H9 (cell line): ENCODE measurements around the gene PRAC2. TPM values are rescaled to one million over a fixed set of nuclear protein-coding genes. Genes with fewer than 3 reads are reported as not detected.

Source experiments
- DNase-seq: peaks from one replicate; pipeline ENCODE4 v3.0.0-alpha.2; 2017
- H2AFZ ChIP-seq: one replicate; pipeline ENCODE4 v1.6.1; 2013; ENCODE audit warnings: mild to moderate bottlenecking, low read length, control low read depth, moderate library complexity
- H2AK5ac ChIP-seq: 2 replicates; pipeline ENCODE4 v1.6.1; 2013; ENCODE audit warnings: low read length, control low read depth, mixed read lengths; ENCODE audit not compliant: insufficient read length
- H2BK120ac ChIP-seq: one replicate; pipeline ENCODE4 v1.6.1; 2013; ENCODE audit warnings: low read depth, mild to moderate bottlenecking, low read length, control low read depth, inconsistent platforms; ENCODE audit not compliant: poor library complexity, severe bottlenecking
- H2BK12ac ChIP-seq: 2 replicates; pipeline ENCODE4 v1.6.1; 2013; ENCODE audit warnings: low read length, control low read depth, mixed read lengths, low read depth; ENCODE audit not compliant: insufficient read length
- H2BK15ac ChIP-seq: 2 replicates; pipeline ENCODE4 v1.6.1; 2013; ENCODE audit warnings: low read depth, low read length, control low read depth
- H2BK20ac ChIP-seq: one replicate; pipeline ENCODE4 v1.6.1; 2013; ENCODE audit warnings: low read depth, mild to moderate bottlenecking, low read length, control low read depth, inconsistent platforms; ENCODE audit not compliant: poor library complexity, severe bottlenecking
- H2BK5ac ChIP-seq: 2 replicates; pipeline ENCODE4 v1.6.1; 2013; ENCODE audit warnings: low read length, control low read depth, mixed read lengths; ENCODE audit not compliant: insufficient read length
- H3K14ac ChIP-seq: 2 replicates; pipeline ENCODE4 v1.6.1; 2013; ENCODE audit warnings: low read length, control low read depth; ENCODE audit not compliant: insufficient read depth
- H3K18ac ChIP-seq: 2 replicates; pipeline ENCODE4 v1.6.1; 2013; ENCODE audit warnings: low read depth, mild to moderate bottlenecking, mixed read lengths, low read length, control low read depth; ENCODE audit not compliant: insufficient read length
- H3K23ac ChIP-seq: 2 replicates; pipeline ENCODE4 v1.6.1; 2013; ENCODE audit warnings: low read length, control low read depth, mixed read lengths, low read depth; ENCODE audit not compliant: insufficient read length
- H3K23me2 ChIP-seq: 2 replicates; pipeline ENCODE4 v1.6.1; 2013; ENCODE audit warnings: low read depth, mild to moderate bottlenecking, mixed read lengths, low read length, control low read depth; ENCODE audit not compliant: insufficient read length, poor library complexity, severe bottlenecking
- H3K27ac ChIP-seq: 2 replicates; pipeline ENCODE4 v1.5.1; 2013; ENCODE audit warnings: low read length, control low read depth, mixed read lengths, low read depth; ENCODE audit not compliant: insufficient read length
- H3K27me3 ChIP-seq: 2 replicates; pipeline ENCODE4 v1.6.1; 2013; ENCODE audit warnings: low read length, control low read depth, inconsistent platforms; ENCODE audit not compliant: insufficient read depth
- H3K4ac ChIP-seq: 2 replicates; pipeline ENCODE4 v1.6.1; 2013; ENCODE audit warnings: low read depth, mild to moderate bottlenecking, control low read depth, inconsistent platforms, low read length, moderate library complexity
- H3K4me1 ChIP-seq: 2 replicates; pipeline ENCODE4 v1.6.1; 2013; ENCODE audit warnings: low read length, control low read depth, inconsistent platforms; ENCODE audit not compliant: insufficient read depth
- H3K4me2 ChIP-seq: 2 replicates; pipeline ENCODE4 v1.6.1; 2013; ENCODE audit warnings: low read length, control low read depth, mixed read lengths; ENCODE audit not compliant: insufficient read length, insufficient read depth
- H3K56ac ChIP-seq: 2 replicates; pipeline ENCODE4 v1.6.1; 2013; ENCODE audit warnings: low read depth, mild to moderate bottlenecking, mixed read lengths, low read length, control low read depth; ENCODE audit not compliant: insufficient read length
- H3K79me1 ChIP-seq: 2 replicates; pipeline ENCODE4 v1.6.1; 2013; ENCODE audit warnings: low read depth, mild to moderate bottlenecking, moderate library complexity, low read length, control low read depth, inconsistent platforms; ENCODE audit not compliant: insufficient read depth, poor library complexity, severe bottlenecking
- H3K79me2 ChIP-seq: 2 replicates; pipeline ENCODE4 v1.6.1; 2013; ENCODE audit warnings: low read length, control low read depth, inconsistent platforms; ENCODE audit not compliant: insufficient read depth
- H3K9ac ChIP-seq: 2 replicates; pipeline ENCODE4 v1.6.1; 2013; ENCODE audit warnings: low read length, control low read depth, mixed read lengths; ENCODE audit not compliant: insufficient read length; ENCODE audit errors: extremely low read depth
- H3K9me3 ChIP-seq: one replicate; pipeline ENCODE4 v1.6.1; 2013; ENCODE audit warnings: low read depth, low read length, inconsistent platforms; ENCODE audit not compliant: control insufficient read depth
- H3T11ph ChIP-seq: one replicate; pipeline ENCODE4 v1.6.1; 2013; ENCODE audit warnings: mild to moderate bottlenecking, low read length, control low read depth, inconsistent platforms
- H4K20me1 ChIP-seq: one replicate; pipeline ENCODE4 v1.6.1; 2013; ENCODE audit not compliant: control insufficient read depth, insufficient read length, insufficient read depth
- H4K5ac ChIP-seq: 2 replicates; pipeline ENCODE4 v1.6.1; 2013; ENCODE audit warnings: low read depth, mild to moderate bottlenecking, mixed read lengths, low read length, control low read depth; ENCODE audit not compliant: insufficient read length
- H4K8ac ChIP-seq: replicated peaks from 2 replicates; pipeline ENCODE4 v1.6.1; 2013; ENCODE audit warnings: low read length, control low read depth, mixed read lengths, low read depth; ENCODE audit not compliant: insufficient read length
- H4K91ac ChIP-seq: 2 replicates; pipeline ENCODE4 v1.6.1; 2013; ENCODE audit warnings: low read depth, mild to moderate bottlenecking, moderate library complexity, mixed read lengths, low read length, control low read depth; ENCODE audit not compliant: insufficient read length
- H3K27ac Mint-ChIP-seq, 3 experiments: 2 replicates in 2 of 3; 3 replicates in 1 of 3; pipeline ENCODE4 v1.8.0; 2020 to 2021; ENCODE audit warnings: mixed read lengths in 3 of 3, mild to moderate bottlenecking in 1 of 3, moderate library complexity in 1 of 3
- H3K27me3 Mint-ChIP-seq: 2 replicates; pipeline ENCODE4 v1.8.0; 2021; ENCODE audit warnings: low read depth, mild to moderate bottlenecking, moderate library complexity, mixed read lengths
- H3K36me3 Mint-ChIP-seq, 3 experiments: 2 replicates in 2 of 3; 3 replicates in 1 of 3; pipeline ENCODE4 v1.8.0; 2020 to 2021; ENCODE audit warnings: low read depth in 3 of 3, mixed read lengths in 3 of 3; ENCODE audit not compliant: insufficient read depth in 1 of 3
- H3K4me1 Mint-ChIP-seq, 2 experiments: 2 replicates each; pipeline ENCODE4 v1.8.0; 2020; ENCODE audit warnings: mixed read lengths in 2 of 2
- H3K4me3 Mint-ChIP-seq, 2 experiments: 2 replicates in 1 of 2; 3 replicates in 1 of 2; pipeline ENCODE4 v1.8.0; 2020 to 2021; ENCODE audit warnings: mild to moderate bottlenecking in 2 of 2, mixed read lengths in 2 of 2, moderate library complexity in 1 of 2
- H3K9me3 Mint-ChIP-seq, 2 experiments: 2 replicates in 1 of 2; 3 replicates in 1 of 2; pipeline ENCODE4 v1.8.0; 2020; ENCODE audit warnings: mild to moderate bottlenecking in 2 of 2, mixed read lengths in 2 of 2, moderate library complexity in 1 of 2
- WGBS: extraction: QIAGEN DNeasy Blood & Tissue Kit; methylation state at CpG from one replicate; pipeline ENCODE4 v1.1.7; 2013; ENCODE audit warnings: missing lambda C conversion rate, low lambda C conversion rate, mixed read lengths; ENCODE audit not compliant: insufficient read length; ENCODE audit errors: extremely low coverage; 5-methylcytosine and 5-hydroxymethylcytosine counted together
- total RNA-seq: library from RNA; stranded (reverse); gene quantifications from 2 replicates; pipeline ENCODE4 v1.2.1, GENCODE V29; 2021
- TF ChIP-seq, protein P1 (sequence below): fragments of 200-600 bp; sonication (generic); conservative IDR thresholded peaks from 3 replicates; pipeline ENCODE4 v1.8.0; 2021; ENCODE audit warnings: antibody characterized with exemption, mild to moderate bottlenecking

Gene PRAC2
- total RNA-seq, 1 experiment from 2014 or later = not detected

DNA sequence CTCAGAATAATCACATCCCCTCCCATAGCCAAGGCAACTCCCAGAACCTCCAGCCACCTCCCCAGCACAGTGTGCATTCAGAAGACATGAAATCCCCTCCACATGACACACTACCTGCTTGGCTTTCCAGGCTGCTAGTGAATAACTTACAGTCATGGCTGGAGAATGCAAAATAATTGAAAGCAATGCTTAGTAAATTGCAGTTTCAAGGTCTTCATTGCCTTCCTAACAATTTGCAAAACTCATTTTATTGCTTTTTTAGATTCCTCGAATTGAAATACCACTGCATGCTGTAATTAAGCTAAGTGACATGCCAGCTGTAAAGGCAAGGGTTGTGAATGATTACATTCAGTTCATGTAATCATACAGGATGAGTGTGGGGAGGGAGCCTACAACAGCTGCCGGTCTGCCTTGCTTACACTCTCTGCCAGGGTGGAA is 34.6 kb downstream of the PRAC2 start:
- no CpG with 5 or more reads among the region's 2 CpGs for WGBS

More for the DNA sequence above, 34.6 kb downstream of the PRAC2 start:
- H3K27ac Mint-ChIP-seq = no peak overlapping the region
- no peak overlapping the region for H4K91ac ChIP-seq
- H3K4me1 ChIP-seq = no peaks in the 10 kb centered on the region
- no peaks in the 10 kb centered on the region for H3K9me3 Mint-ChIP-seq
- H2BK12ac ChIP-seq = no peak overlapping the region
- peaks cover 68% of the 10 kb centered on the region for H3K27me3 ChIP-seq
- H3K23me2 ChIP-seq = no peaks in the 10 kb centered on the region
- no peak overlapping the region for H3K4me2 ChIP-seq
- no peak overlapping the region for H3K27ac ChIP-seq
- no peak overlapping the region for H2BK15ac ChIP-seq
- no peak overlapping the region for H3K56ac ChIP-seq
- H3K18ac ChIP-seq = no peak overlapping the region
- no peaks in the 10 kb centered on the region for H3K79me2 ChIP-seq
- no peak overlapping the region for H2AK5ac ChIP-seq
- no peak overlapping the region for H3K4me3 Mint-ChIP-seq
- no peaks in the 10 kb centered on the region for H3K9me3 ChIP-seq
- H4K20me1 ChIP-seq = no peaks in the 10 kb centered on the region
- H2BK120ac ChIP-seq = no peak overlapping the region
- no peak overlapping the region for H4K8ac ChIP-seq
- H3K23ac ChIP-seq = no peak overlapping the region
- no peak overlapping the region for H2AFZ ChIP-seq
- peaks cover 99% of the 10 kb centered on the region for H3K27me3 Mint-ChIP-seq
- no peak overlapping the region for H3T11ph ChIP-seq
- TF ChIP-seq, protein P1, sequence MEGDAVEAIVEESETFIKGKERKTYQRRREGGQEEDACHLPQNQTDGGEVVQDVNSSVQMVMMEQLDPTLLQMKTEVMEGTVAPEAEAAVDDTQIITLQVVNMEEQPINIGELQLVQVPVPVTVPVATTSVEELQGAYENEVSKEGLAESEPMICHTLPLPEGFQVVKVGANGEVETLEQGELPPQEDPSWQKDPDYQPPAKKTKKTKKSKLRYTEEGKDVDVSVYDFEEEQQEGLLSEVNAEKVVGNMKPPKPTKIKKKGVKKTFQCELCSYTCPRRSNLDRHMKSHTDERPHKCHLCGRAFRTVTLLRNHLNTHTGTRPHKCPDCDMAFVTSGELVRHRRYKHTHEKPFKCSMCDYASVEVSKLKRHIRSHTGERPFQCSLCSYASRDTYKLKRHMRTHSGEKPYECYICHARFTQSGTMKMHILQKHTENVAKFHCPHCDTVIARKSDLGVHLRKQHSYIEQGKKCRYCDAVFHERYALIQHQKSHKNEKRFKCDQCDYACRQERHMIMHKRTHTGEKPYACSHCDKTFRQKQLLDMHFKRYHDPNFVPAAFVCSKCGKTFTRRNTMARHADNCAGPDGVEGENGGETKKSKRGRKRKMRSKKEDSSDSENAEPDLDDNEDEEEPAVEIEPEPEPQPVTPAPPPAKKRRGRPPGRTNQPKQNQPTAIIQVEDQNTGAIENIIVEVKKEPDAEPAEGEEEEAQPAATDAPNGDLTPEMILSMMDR = no peak
- no peak overlapping the region for H2BK5ac ChIP-seq
- no peak overlapping the region for H4K5ac ChIP-seq
- H3K4me1 Mint-ChIP-seq = peaks cover 5 to 8% of the 10 kb centered on the region in 2 experiments
- no peaks in the 10 kb centered on the region; a peak in 1 of 7 replicates for H3K36me3 Mint-ChIP-seq
- H2BK20ac ChIP-seq = no peak overlapping the region
- H3K9ac ChIP-seq = no peak overlapping the region
- no peak for DNase-seq
- H3K79me1 ChIP-seq = no peaks in the 10 kb centered on the region
- no peak overlapping the region for H3K4ac ChIP-seq
- no peak overlapping the region for H3K14ac ChIP-seq
